Neural progenitor cell (in vitro differentiated cells): Measurements from ENCODE around the gene NUDT13. TPM values are rescaled to one million over a fixed set of nuclear protein-coding genes. Genes with fewer than 3 reads are reported as not detected.

Experiments
- DNase-seq: peaks from one replicate; pipeline ENCODE4 v3.0.0-alpha.2; 2016; ENCODE audit warnings: low spot score
- H2AFZ ChIP-seq: fragments of 200-600 bp; sonication (generic); replicated peaks from 2 replicates; pipeline ENCODE4 v1.6.1; 2016; ENCODE audit warnings: antibody characterized with exemption
- H3F3A ChIP-seq: fragments of 200-600 bp; sonication (generic); 2 replicates; pipeline ENCODE4 v1.6.1; 2016; ENCODE audit warnings: antibody characterized with exemption, low read depth
- H3K27ac ChIP-seq: fragments of 200-600 bp; sonication (generic); 2 replicates; pipeline ENCODE4 v1.5.1; 2016; ENCODE audit warnings: mild to moderate bottlenecking
- H3K27me3 ChIP-seq: fragments of 200-600 bp; sonication (generic); 2 replicates; pipeline ENCODE4 v1.6.1; 2016; ENCODE audit warnings: mild to moderate bottlenecking, moderate library complexity
- H3K36me3 ChIP-seq: fragments of 200-600 bp; sonication (generic); 2 replicates; pipeline ENCODE4 v1.5.1; 2016
- H3K4me1 ChIP-seq: fragments of 200-600 bp; sonication (generic); 2 replicates; pipeline ENCODE4 v1.6.1; 2016; ENCODE audit warnings: mixed run types
- H3K4me2 ChIP-seq: fragments of 200-600 bp; sonication (generic); 2 replicates; pipeline ENCODE4 v1.6.1; 2016
- H3K4me3 ChIP-seq: fragments of 200-600 bp; sonication (generic); 2 replicates; pipeline ENCODE4 v1.5.1; 2016
- H3K79me2 ChIP-seq: fragments of 200-600 bp; sonication (generic); 2 replicates; pipeline ENCODE4 v1.6.1; 2016; ENCODE audit warnings: low read depth
- H3K9ac ChIP-seq: fragments of 200-600 bp; sonication (generic); 2 replicates; pipeline ENCODE4 v1.6.1; 2016
- H3K9me3 ChIP-seq: fragments of 200-600 bp; sonication (generic); 2 replicates; pipeline ENCODE4 v1.5.1; 2016; ENCODE audit warnings: low read depth
- H4K20me1 ChIP-seq: fragments of 200-600 bp; sonication (generic); 2 replicates; pipeline ENCODE4 v1.6.1; 2016; ENCODE audit warnings: low read depth
- H3K27ac Mint-ChIP-seq: 3 replicates; pipeline ENCODE4 v1.8.0; 2021; ENCODE audit warnings: mixed read lengths
- H3K27me3 Mint-ChIP-seq: 2 replicates; pipeline ENCODE4 v1.8.0; 2022; ENCODE audit warnings: low read depth, mild to moderate bottlenecking, inconsistent platforms, moderate library complexity, mixed read lengths; ENCODE audit not compliant: insufficient read depth
- H3K36me3 Mint-ChIP-seq: 3 replicates; pipeline ENCODE4 v1.8.0; 2021; ENCODE audit warnings: mixed read lengths
- H3K4me1 Mint-ChIP-seq: 3 replicates; pipeline ENCODE4 v1.8.0; 2021; ENCODE audit warnings: mixed read lengths
- H3K4me3 Mint-ChIP-seq: 3 replicates; pipeline ENCODE4 v1.8.0; 2021; ENCODE audit warnings: mild to moderate bottlenecking, moderate library complexity, mixed read lengths
- H3K9me3 Mint-ChIP-seq: 3 replicates; pipeline ENCODE4 v1.8.0; 2020; ENCODE audit warnings: mixed read lengths
- EZH2 ChIP-seq: fragments of 200-600 bp; sonication (generic); IDR thresholded peaks from 2 replicates; pipeline ENCODE4 v1.6.1; 2017; ENCODE audit warnings: antibody characterized with exemption, mild to moderate bottlenecking, moderate library complexity
- EZH2phosphoT487 ChIP-seq: fragments of 200-600 bp; sonication (generic); IDR thresholded peaks from 2 replicates; pipeline ENCODE4 v1.6.1; 2017; ENCODE audit warnings: antibody characterized with exemption
- total RNA-seq: library from RNA; depleted of rRNA; stranded (reverse); fragments of >200 nt; gene quantifications from 2 replicates; pipeline ENCODE4 v1.2.3, GENCODE V29; 2015; ENCODE audit warnings: low replicate concordance
- TF ChIP-seq, protein P1 (sequence below): fragments of 200-600 bp; sonication (generic); IDR thresholded peaks from 2 replicates; pipeline ENCODE4 v1.5.1; 2017; ENCODE audit warnings: antibody characterized with exemption, mild to moderate bottlenecking

The NUDT13 gene
- total RNA-seq, 1 donor from 2014 or later: 3.0 TPM

- H3K27ac Mint-ChIP-seq: no peak overlapping the region
- no peak overlapping the region for H3K27ac ChIP-seq
Observed at GRCh38 chr10:73119457-73119856, 9.2 kb downstream of the NUDT13 start.

GRCh38 chr10:73119952-73120351, 9.7 kb downstream of the NUDT13 start:
- no peaks in the 10 kb centered on the region for H4K20me1 ChIP-seq
- no peaks in the 10 kb centered on the region for H3K9me3 Mint-ChIP-seq
- no peaks in the 10 kb centered on the region for H3K27me3 ChIP-seq
- DNase-seq: no peak
- TF ChIP-seq EZH2phosphoT487 (no peak), EZH2 (no peak)
- TF ChIP-seq, protein P1, sequence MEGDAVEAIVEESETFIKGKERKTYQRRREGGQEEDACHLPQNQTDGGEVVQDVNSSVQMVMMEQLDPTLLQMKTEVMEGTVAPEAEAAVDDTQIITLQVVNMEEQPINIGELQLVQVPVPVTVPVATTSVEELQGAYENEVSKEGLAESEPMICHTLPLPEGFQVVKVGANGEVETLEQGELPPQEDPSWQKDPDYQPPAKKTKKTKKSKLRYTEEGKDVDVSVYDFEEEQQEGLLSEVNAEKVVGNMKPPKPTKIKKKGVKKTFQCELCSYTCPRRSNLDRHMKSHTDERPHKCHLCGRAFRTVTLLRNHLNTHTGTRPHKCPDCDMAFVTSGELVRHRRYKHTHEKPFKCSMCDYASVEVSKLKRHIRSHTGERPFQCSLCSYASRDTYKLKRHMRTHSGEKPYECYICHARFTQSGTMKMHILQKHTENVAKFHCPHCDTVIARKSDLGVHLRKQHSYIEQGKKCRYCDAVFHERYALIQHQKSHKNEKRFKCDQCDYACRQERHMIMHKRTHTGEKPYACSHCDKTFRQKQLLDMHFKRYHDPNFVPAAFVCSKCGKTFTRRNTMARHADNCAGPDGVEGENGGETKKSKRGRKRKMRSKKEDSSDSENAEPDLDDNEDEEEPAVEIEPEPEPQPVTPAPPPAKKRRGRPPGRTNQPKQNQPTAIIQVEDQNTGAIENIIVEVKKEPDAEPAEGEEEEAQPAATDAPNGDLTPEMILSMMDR: no peak
- no peaks in the 10 kb centered on the region for H3K4me1 ChIP-seq
- no peak overlapping the region for H3K27ac Mint-ChIP-seq
- no peak overlapping the region for H3K9ac ChIP-seq
- H3K4me2 ChIP-seq: no peak overlapping the region
- H3K36me3 ChIP-seq: no peaks in the 10 kb centered on the region
- no peaks in the 10 kb centered on the region for H3K27me3 Mint-ChIP-seq
- H3F3A ChIP-seq: peaks cover 3% of the 10 kb centered on the region
- no peak overlapping the region for H2AFZ ChIP-seq
- H3K79me2 ChIP-seq: no peaks in the 10 kb centered on the region
- H3K27ac ChIP-seq: no peak overlapping the region
- no peak overlapping the region for H3K4me3 Mint-ChIP-seq
- no peak overlapping the region for H3K4me3 ChIP-seq
- no peaks in the 10 kb centered on the region for H3K9me3 ChIP-seq
- no peaks in the 10 kb centered on the region for H3K36me3 Mint-ChIP-seq
- peaks cover 6% of the 10 kb centered on the region for H3K4me1 Mint-ChIP-seq

More at GRCh38 chr10:73119457-73119856, 9.2 kb downstream of the NUDT13 start:
- Histone ChIP-seq H3K4me3 (no peak overlapping the region), H3K27me3 (no peaks in the 10 kb centered on the region), H3K36me3 (no peaks in the 10 kb centered on the region), H3K9me3 (no peaks in the 10 kb centered on the region), H3K79me2 (no peaks in the 10 kb centered on the region), H3K9ac (no peak overlapping the region), H3K4me1 (no peaks in the 10 kb centered on the region), H4K20me1 (no peaks in the 10 kb centered on the region), H3K4me2 (no peak overlapping the region), H2AFZ (no peak overlapping the region), H3F3A (peaks cover 3% of the 10 kb centered on the region)
- no peaks in the 10 kb centered on the region for H3K9me3 Mint-ChIP-seq
- no peak overlapping the region for H3K4me3 Mint-ChIP-seq
- no peaks in the 10 kb centered on the region for H3K27me3 Mint-ChIP-seq
- no peak for DNase-seq
- TF ChIP-seq EZH2: no peak
- TF ChIP-seq EZH2phosphoT487: no peak
- TF ChIP-seq, protein P1: no peak
- peaks cover 6% of the 10 kb centered on the region for H3K4me1 Mint-ChIP-seq
- no peaks in the 10 kb centered on the region for H3K36me3 Mint-ChIP-seq

GRCh38 chr10:73126343-73126742, 16.1 kb downstream of the NUDT13 start:
- Mint-ChIP-seq H3K4me1 (no peaks in the 10 kb centered on the region), H3K36me3 (peaks cover 15% of the 10 kb centered on the region), H3K27me3 (no peaks in the 10 kb centered on the region), H3K4me3 (no peak overlapping the region), H3K9me3 (no peaks in the 10 kb centered on the region), H3K27ac (no peak overlapping the region)
- H3K9me3 ChIP-seq: no peaks in the 10 kb centered on the region
- H3K4me3 ChIP-seq: no peak overlapping the region
- H4K20me1 ChIP-seq: no peaks in the 10 kb centered on the region
- H2AFZ ChIP-seq: no peak overlapping the region
- no peaks in the 10 kb centered on the region for H3K36me3 ChIP-seq
- no peaks in the 10 kb centered on the region for H3K79me2 ChIP-seq
- H3K27me3 ChIP-seq: no peaks in the 10 kb centered on the region
- H3K4me2 ChIP-seq: no peak overlapping the region
- no peak overlapping the region for H3K9ac ChIP-seq
- no peaks in the 10 kb centered on the region for H3F3A ChIP-seq
- H3K4me1 ChIP-seq: no peaks in the 10 kb centered on the region
- DNase-seq: no peak
- H3K27ac ChIP-seq: no peak overlapping the region
- TF ChIP-seq EZH2 (no peak), EZH2phosphoT487 (no peak)
- TF ChIP-seq, protein P1: no peak
